ENCODE data around the gene DIS3L2. TPM values are rescaled to one million over a fixed set of nuclear protein-coding genes. Genes with fewer than 3 reads are reported as not detected.

Gene DIS3L2
- total and polyA plus RNA-seq, 2 of the 8 experiments (the other 6 are each of a cell fraction or from before 2014, with no cell fraction given): 11.5 to 21.6 TPM

- WGBS, 2 experiments (ENCODE audit: extremely low coverage in 1 of 2, insufficient coverage in 1 of 2, insufficient read length in 1 of 2, insufficient replicate concordance in 2 of 2, low coverage in 1 of 2, low lambda C conversion rate in 2 of 2, missing lambda C conversion rate in 1 of 2): 89% methylated on average over 4 of the region's 4 CpGs; no CpG with 5 or more reads in 1 of the 2 experiments
- TF ChIP-seq, protein P1, sequence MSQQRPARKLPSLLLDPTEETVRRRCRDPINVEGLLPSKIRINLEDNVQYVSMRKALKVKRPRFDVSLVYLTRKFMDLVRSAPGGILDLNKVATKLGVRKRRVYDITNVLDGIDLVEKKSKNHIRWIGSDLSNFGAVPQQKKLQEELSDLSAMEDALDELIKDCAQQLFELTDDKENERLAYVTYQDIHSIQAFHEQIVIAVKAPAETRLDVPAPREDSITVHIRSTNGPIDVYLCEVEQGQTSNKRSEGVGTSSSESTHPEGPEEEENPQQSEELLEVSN (IDR thresholded peaks at IDR 0.05): no peak
- TF ChIP-seq TBP (IDR thresholded peaks at IDR 0.05; ENCODE audit: low read depth, low read length): no peak
- no peak for TF ChIP-seq CBX8 (IDR thresholded peaks at IDR 0.05; ENCODE audit: borderline replicate concordance, low read depth, low read length)
- TF ChIP-seq RAD21 (IDR thresholded peaks at IDR 0.05 in 1 of 2, conservative IDR thresholded peaks at IDR 0.05 in 1 of 2; ENCODE audit: low read depth in 2 of 2, low read length in 2 of 2): no peak
- TF ChIP-seq HDAC2 (IDR thresholded peaks at IDR 0.05; ENCODE audit: borderline replicate concordance in 1 of 2, low read depth in 2 of 2, low read length in 2 of 2): no peak
- no peak for TF ChIP-seq CHD1 (IDR thresholded peaks at IDR 0.05; ENCODE audit: low read depth, low read length)
- TF ChIP-seq SP2 (IDR thresholded peaks at IDR 0.05; ENCODE audit: low read length): no peak
- no peak for TF ChIP-seq SRF (IDR thresholded peaks at IDR 0.05; ENCODE audit: low read depth, low read length)
- no peak for TF ChIP-seq EP300 (IDR thresholded peaks at IDR 0.05; ENCODE audit: borderline replicate concordance in 1 of 2, low read depth in 2 of 2, low read length in 2 of 2)
- TF ChIP-seq EZH2 (IDR thresholded peaks at IDR 0.05; ENCODE audit: low read depth, low read length, severe bottlenecking): no peak
- TF ChIP-seq ATF3 (IDR thresholded peaks at IDR 0.05; ENCODE audit: insufficient read depth, low read depth, low read length): no peak
- no peak for TF ChIP-seq POU5F1 (IDR thresholded peaks at IDR 0.05; ENCODE audit: low read depth, low read length)
These were observed 111.5 kb downstream of the DIS3L2 start for GRCh38 chr2:232073026-232073425.

More at GRCh38 chr2:232073026-232073425, 111.5 kb downstream of the DIS3L2 start:
- no peak overlapping the region for H2BK15ac ChIP-seq (ENCODE audit: low read length)
- FAIRE-seq (no peak), DNase-seq (ENCODE audit: low read depth in 1 of 2, low spot score in 2 of 2) (no peak)
- peaks cover 0 to 3% (median 0%) of the 10 kb centered on the region in 4 experiments; a peak in 1 of 7 replicates for H3K4me1 ChIP-seq (replicated peaks in 1 of 4; ENCODE audit: control insufficient read depth in 3 of 4, insufficient read depth in 4 of 4, low read length in 3 of 4)
- no peak overlapping the region for H3K23ac ChIP-seq (ENCODE audit: insufficient read length)
- no peak overlapping the region for H3K14ac ChIP-seq (ENCODE audit: insufficient read length)
- no peak overlapping the region for H2BK12ac ChIP-seq (ENCODE audit: low read depth, low read length)
- H4K20me1 ChIP-seq (replicated peaks in 1 of 2; ENCODE audit: control insufficient read depth in 1 of 2, insufficient read depth in 2 of 2, low read length in 2 of 2): peaks cover 0 to 2% of the 10 kb centered on the region in 2 experiments
- no peak overlapping the region for H4K5ac ChIP-seq (ENCODE audit: insufficient read length, low read depth, low read length)
- H2AFZ ChIP-seq (ENCODE audit: low read length): no peak overlapping the region
- no peak overlapping the region for H2BK5ac ChIP-seq (ENCODE audit: low read depth, low read length)
- no peak overlapping the region for H2BK120ac ChIP-seq (replicated peaks; ENCODE audit: low read depth, low read length)
- no peak overlapping the region for H3K56ac ChIP-seq (replicated peaks; ENCODE audit: insufficient read length, low read depth, low read length)
- H4K8ac ChIP-seq (ENCODE audit: extremely low read depth, insufficient read depth, low read length): no peak overlapping the region
- H3K79me2 ChIP-seq (ENCODE audit: control insufficient read depth in 1 of 2, insufficient read depth in 2 of 2, low read length in 2 of 2): no peaks in the 10 kb centered on the region
- H3K4me2 ChIP-seq (ENCODE audit: insufficient read depth in 1 of 2, low read depth in 2 of 2, low read length in 2 of 2): no peak overlapping the region
- no peaks in the 10 kb centered on the region for H3K9me3 ChIP-seq (ENCODE audit: insufficient read depth in 2 of 2, low read depth in 1 of 2, low read length in 1 of 2)
- no peak overlapping the region for H3K9ac ChIP-seq (replicated peaks in 1 of 4; ENCODE audit: extremely low read depth in 1 of 4, low read depth in 3 of 4, low read length in 3 of 4)
- no peak overlapping the region for H3K4me3 ChIP-seq (ENCODE audit: extremely low read depth in 1 of 4, insufficient read depth in 2 of 4, low read depth in 3 of 4, low read length in 4 of 4)
- H3K79me1 ChIP-seq (ENCODE audit: low read depth, low read length): no peaks in the 10 kb centered on the region
- POLR2A ChIA-PET (ENCODE audit: partially characterized antibody): no interaction called here
- no peak overlapping the region for H2AK5ac ChIP-seq (ENCODE audit: low read depth, low read length)
- no peaks in the 10 kb centered on the region for H3K36me3 ChIP-seq (ENCODE audit: control insufficient read depth in 2 of 4, insufficient read depth in 4 of 4, low read length in 3 of 4)
- H4K91ac ChIP-seq (replicated peaks; ENCODE audit: insufficient read length, low read length): no peak overlapping the region
- H3K18ac ChIP-seq (ENCODE audit: extremely low read depth, low read length): no peak overlapping the region
- no peaks in the 10 kb centered on the region; the same call in 1 of the 2 replicates for H3K23me2 ChIP-seq (ENCODE audit: low read depth, low read length)
- H3K27ac ChIP-seq (ENCODE audit: low read depth, low read length): no peak overlapping the region
- CTCF ChIA-PET (ENCODE audit: partially characterized antibody): interaction anchor here (0.7 to 1.5 kb wide), 3 partner anchors 28 to 464 kb away, joined by 3 to 4 read pairs (median 3); no protein-coding TSS in a partner anchor
- H3K4ac ChIP-seq (replicated peaks; ENCODE audit: insufficient read length, low read depth, low read length): no peak overlapping the region
- no peaks in the 10 kb centered on the region for H3K27me3 ChIP-seq (replicated peaks in 1 of 4; ENCODE audit: control insufficient read depth in 3 of 4, extremely low read depth in 1 of 4, insufficient read depth in 3 of 4, low read length in 3 of 4)
- no peak overlapping the region for H2BK20ac ChIP-seq (ENCODE audit: low read length)

Data from H1 (cell line).